Neuronal stem cell (in vitro differentiated cells): ENCODE measurements around the gene DTNBP1. TPM values are rescaled to one million over a fixed set of nuclear protein-coding genes. Genes with fewer than 3 reads are reported as not detected.

Experiments used
- DNase-seq: peaks from one replicate; pipeline ENCODE4 v3.0.0-alpha.2; 2013; ENCODE audit warnings: low spot score
- H2AFZ ChIP-seq: one replicate; pipeline ENCODE4 v1.6.1; 2013; ENCODE audit warnings: mild to moderate bottlenecking, low read length, inconsistent platforms
- H2AK5ac ChIP-seq: 2 replicates; pipeline ENCODE4 v1.6.1; 2013; ENCODE audit warnings: low read depth, mild to moderate bottlenecking, inconsistent platforms, low read length, moderate library complexity, mixed read lengths
- H2BK120ac ChIP-seq: 2 replicates; pipeline ENCODE4 v1.6.1; 2013; ENCODE audit warnings: low read depth, mild to moderate bottlenecking, inconsistent platforms, low read length, moderate library complexity, mixed read lengths
- H2BK12ac ChIP-seq: one replicate; pipeline ENCODE4 v1.6.1; 2013; ENCODE audit warnings: low read length, inconsistent platforms
- H2BK15ac ChIP-seq: 2 replicates; pipeline ENCODE4 v1.6.1; 2013; ENCODE audit warnings: mild to moderate bottlenecking, low read length, inconsistent platforms, mixed read lengths
- H2BK5ac ChIP-seq: one replicate; pipeline ENCODE4 v1.6.1; 2013; ENCODE audit warnings: inconsistent platforms, mild to moderate bottlenecking, low read length, moderate library complexity
- H3K14ac ChIP-seq: one replicate; pipeline ENCODE4 v1.6.1; 2013; ENCODE audit warnings: low read length, inconsistent platforms
- H3K18ac ChIP-seq: 2 replicates; pipeline ENCODE4 v1.6.1; 2013; ENCODE audit warnings: low read length, inconsistent platforms
- H3K23ac ChIP-seq: 2 replicates; pipeline ENCODE4 v1.6.1; 2013; ENCODE audit warnings: low read depth, mild to moderate bottlenecking, mixed read lengths, low read length, inconsistent platforms; ENCODE audit not compliant: poor library complexity
- H3K27ac ChIP-seq: replicated peaks from 3 replicates; pipeline ENCODE4 v1.5.1; 2013; ENCODE audit warnings: low read length, inconsistent platforms
- H3K27me3 ChIP-seq, 3 experiments: 2 replicates each; pipeline ENCODE4 v1.6.1; 2013; ENCODE audit warnings: low read length in 3 of 3, mild to moderate bottlenecking in 2 of 3, inconsistent platforms in 1 of 3, low read depth in 1 of 3, mixed read lengths in 1 of 3, moderate library complexity in 1 of 3; ENCODE audit not compliant: control insufficient read depth in 3 of 3, insufficient read depth in 3 of 3
- H3K36me3 ChIP-seq, 2 donors: replicated peaks in 1 of 2; 2 replicates each; pipeline ENCODE4 v1.6.1; 2013; ENCODE audit warnings: low read length in 2 of 2; ENCODE audit not compliant: control insufficient read depth in 2 of 2, insufficient read depth in 2 of 2
- H3K4ac ChIP-seq: 2 replicates; pipeline ENCODE4 v1.6.1; 2013; ENCODE audit warnings: inconsistent platforms, mild to moderate bottlenecking, low read length, moderate library complexity
- H3K4me1 ChIP-seq, 2 donors: 1 replicate in 1 of 2; 2 replicates in 1 of 2; pipeline ENCODE4 v1.6.1; 2013; ENCODE audit warnings: low read length in 2 of 2, low read depth in 1 of 2; ENCODE audit not compliant: control insufficient read depth in 2 of 2, insufficient read depth in 1 of 2
- H3K4me2 ChIP-seq: one replicate; pipeline ENCODE4 v1.6.1; 2013; ENCODE audit warnings: mild to moderate bottlenecking, low read length, inconsistent platforms; ENCODE audit not compliant: insufficient read depth, poor library complexity, severe bottlenecking
- H3K4me3 ChIP-seq, 2 donors: 2 replicates each; pipeline ENCODE4 v1.5.1; 2013; ENCODE audit warnings: low read length in 2 of 2, mild to moderate bottlenecking in 2 of 2, inconsistent platforms in 1 of 2, moderate library complexity in 1 of 2
- H3K79me1 ChIP-seq: one replicate; pipeline ENCODE4 v1.6.1; 2013; ENCODE audit warnings: low read depth, mild to moderate bottlenecking, inconsistent platforms, low read length, moderate library complexity
- H3K9ac ChIP-seq: one replicate; pipeline ENCODE4 v1.6.1; 2013; ENCODE audit warnings: mild to moderate bottlenecking, low read depth, low read length, inconsistent platforms; ENCODE audit not compliant: poor library complexity
- H3K9me3 ChIP-seq, 2 donors: replicated peaks in 1 of 2; 2 replicates each; pipeline versions ENCODE3 to v1.6.1; 2013; ENCODE audit warnings: low read length in 2 of 2, mild to moderate bottlenecking in 2 of 2, inconsistent platforms in 1 of 2, low read depth in 1 of 2, mixed read lengths in 1 of 2, moderate library complexity in 1 of 2; ENCODE audit not compliant: control insufficient read depth in 2 of 2, insufficient read depth in 1 of 2
- H4K8ac ChIP-seq: one replicate; pipeline ENCODE4 v1.6.1; 2013; ENCODE audit warnings: low read depth, mild to moderate bottlenecking, inconsistent platforms, low read length, moderate library complexity
- H4K91ac ChIP-seq: one replicate; pipeline ENCODE4 v1.6.1; 2013; ENCODE audit warnings: low read length, low read depth, mild to moderate bottlenecking, inconsistent platforms; ENCODE audit not compliant: poor library complexity
- WGBS, 2 donors: extraction: QIAGEN DNeasy Blood & Tissue Kit; methylation state at CpG; one replicate each; pipeline ENCODE4 v1.1.7; 2013; ENCODE audit warnings: missing lambda C conversion rate in 2 of 2, mixed read lengths in 1 of 2; ENCODE audit not compliant: insufficient read length in 2 of 2, insufficient replicate concordance in 1 of 2; ENCODE audit errors: extremely low coverage in 2 of 2; 5-methylcytosine and 5-hydroxymethylcytosine counted together
- polyA plus RNA-seq, 2 experiments: library from polyadenylated mRNA; stranded (reverse); fragments of 200-250 nt; gene quantifications; one replicate each; pipeline ENCODE4 v1.2.3, GENCODE V29; 2013

Gene DTNBP1, protein sequence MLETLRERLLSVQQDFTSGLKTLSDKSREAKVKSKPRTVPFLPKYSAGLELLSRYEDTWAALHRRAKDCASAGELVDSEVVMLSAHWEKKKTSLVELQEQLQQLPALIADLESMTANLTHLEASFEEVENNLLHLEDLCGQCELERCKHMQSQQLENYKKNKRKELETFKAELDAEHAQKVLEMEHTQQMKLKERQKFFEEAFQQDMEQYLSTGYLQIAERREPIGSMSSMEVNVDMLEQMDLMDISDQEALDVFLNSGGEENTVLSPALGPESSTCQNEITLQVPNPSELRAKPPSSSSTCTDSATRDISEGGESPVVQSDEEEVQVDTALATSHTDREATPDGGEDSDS
- polyA plus RNA-seq (2013, experiment 1 of 2): 18.1 TPM
- 17.7 TPM for polyA plus RNA-seq (2013, experiment 2 of 2)

DNA sequence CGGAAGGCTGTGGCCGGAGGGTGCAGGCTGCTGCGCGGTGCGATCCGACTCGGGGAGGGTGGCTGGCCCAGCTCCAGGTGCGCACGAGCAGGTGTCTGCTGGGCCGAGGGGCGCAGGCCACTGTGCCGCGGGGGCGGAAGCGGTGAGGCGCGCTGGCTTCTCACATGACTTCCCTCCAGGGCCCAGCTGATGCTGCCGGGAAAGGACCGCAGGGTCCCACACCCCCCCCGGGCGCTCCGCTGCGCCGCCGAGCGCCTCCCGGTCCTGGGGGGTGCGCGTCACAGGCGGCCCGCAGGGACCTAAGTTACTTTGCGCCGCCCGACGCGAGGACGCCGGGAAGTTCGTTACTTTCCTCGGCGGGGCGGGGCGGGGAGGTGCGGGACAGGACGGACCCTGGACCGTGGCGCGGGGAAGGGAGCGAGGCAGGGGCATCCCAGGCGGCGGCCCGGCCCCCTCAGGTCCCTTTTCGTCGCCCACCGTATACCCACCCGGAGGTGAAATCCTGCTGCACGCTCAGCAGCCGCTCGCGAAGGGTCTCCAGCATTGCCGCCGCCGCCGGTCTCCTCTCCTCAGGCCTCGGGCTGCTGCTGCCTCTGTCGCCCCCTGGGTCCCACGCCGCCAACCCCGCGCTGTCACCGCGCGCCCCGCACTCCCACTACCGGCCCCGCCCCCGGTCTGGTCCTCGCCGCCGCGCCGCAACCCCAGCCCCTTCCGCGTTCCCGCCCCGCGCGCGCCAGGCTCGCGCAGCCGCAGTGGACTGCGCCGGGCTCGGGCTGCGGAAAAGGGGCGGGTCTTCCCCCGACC is at the start of gene DTNBP1:
TSS of gene DTNBP1 (minus strand) at position 703 of the 804 bp plus-strand sequence. CDS start at position 544, 159 bp downstream.
- peak; percentile 75 for DNase-seq
- Histone ChIP-seq H2BK15ac (peak within 1 kb of the TSS; percentile 76), H2AK5ac (peak within 1 kb of the TSS; percentile 23), H3K4me1 (peaks cover 4 to 9% of the 10 kb centered on the region in 2 donors), H2BK5ac (peak within 1 kb of the TSS; percentile 1), H4K91ac (no peak within 1 kb of the TSS), H3K14ac (peak within 1 kb of the TSS; percentile 42), H3K36me3 (peaks cover 0 to 5% of the 10 kb centered on the region in 2 donors), H2AFZ (peak within 1 kb of the TSS; percentile 100), H3K9ac (peak within 1 kb of the TSS; percentile 91), H3K23ac (peak within 1 kb of the TSS; percentile 94), H3K4me2 (peak within 1 kb of the TSS; percentile 94), H3K18ac (peak within 1 kb of the TSS; percentile 88), H3K79me1 (peaks cover 1% of the 10 kb centered on the region), H3K4ac (no peak within 1 kb of the TSS), H3K27ac (no peak within 1 kb of the TSS), H2BK12ac (no peak within 1 kb of the TSS), H3K4me3 (peak within 1 kb of the TSS; percentile 88 to 90), H3K27me3 (peaks cover 0 to 20% (median 2%) of the 10 kb centered on the region in 3 experiments), H3K9me3 (no peaks in the 10 kb centered on the region), H2BK120ac (no peak within 1 kb of the TSS), H4K8ac (no peak within 1 kb of the TSS)
- WGBS, 2 donors: no CpG with 5 or more reads among the region's 98 CpGs

DNA sequence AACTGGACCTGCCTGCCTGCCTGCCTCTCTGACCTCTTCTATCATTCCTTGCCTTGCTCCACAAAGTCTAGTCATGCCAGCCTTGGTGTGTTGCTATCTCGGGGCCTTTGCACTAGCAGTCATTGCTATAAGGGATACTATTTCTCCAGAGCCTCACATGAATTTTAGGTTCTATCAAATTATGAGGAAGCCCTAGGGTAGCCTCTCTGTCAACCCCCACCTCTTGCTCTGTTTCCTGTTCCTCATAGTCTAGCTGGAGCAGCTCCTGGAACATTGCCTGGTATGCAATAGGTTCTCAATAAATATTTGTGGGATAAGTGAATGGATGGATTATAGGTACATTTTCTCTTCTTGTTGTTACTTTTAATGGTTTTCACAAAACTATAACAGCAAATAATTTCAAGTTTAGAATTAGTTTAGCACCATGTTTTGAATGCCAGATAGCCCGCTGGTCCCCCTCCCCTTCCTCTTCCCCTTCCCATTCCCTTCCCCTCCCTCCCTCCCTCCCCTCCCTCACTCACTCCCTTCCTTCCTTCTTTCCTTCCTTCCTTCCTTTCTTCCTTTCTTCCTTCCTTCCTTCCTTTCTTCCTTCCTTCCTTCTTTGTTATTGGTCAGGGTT is 46.9 kb upstream of the DTNBP1 start:
- Histone ChIP-seq H3K4me3 (no peak overlapping the region), H4K8ac (no peak overlapping the region), H3K9ac (no peak overlapping the region), H3K27ac (no peak overlapping the region), H4K91ac (no peak overlapping the region), H3K14ac (no peak overlapping the region), H3K4me1 (peaks cover 0 to 2% of the 10 kb centered on the region in 2 donors), H3K4ac (no peak overlapping the region), H3K79me1 (no peaks in the 10 kb centered on the region), H3K36me3 (no peaks in the 10 kb centered on the region), H3K4me2 (no peak overlapping the region), H3K27me3 (no peaks in the 10 kb centered on the region), H3K23ac (no peak overlapping the region), H2BK120ac (no peak overlapping the region), H3K9me3 (no peaks in the 10 kb centered on the region), H2AFZ (no peak overlapping the region), H3K18ac (no peak overlapping the region), H2BK5ac (no peak overlapping the region), H2BK15ac (no peak overlapping the region), H2BK12ac (no peak overlapping the region), H2AK5ac (no peak overlapping the region)
- no peak for DNase-seq
- no CpG with 5 or more reads among the region's 2 CpGs for WGBS, 2 donors

DNA sequence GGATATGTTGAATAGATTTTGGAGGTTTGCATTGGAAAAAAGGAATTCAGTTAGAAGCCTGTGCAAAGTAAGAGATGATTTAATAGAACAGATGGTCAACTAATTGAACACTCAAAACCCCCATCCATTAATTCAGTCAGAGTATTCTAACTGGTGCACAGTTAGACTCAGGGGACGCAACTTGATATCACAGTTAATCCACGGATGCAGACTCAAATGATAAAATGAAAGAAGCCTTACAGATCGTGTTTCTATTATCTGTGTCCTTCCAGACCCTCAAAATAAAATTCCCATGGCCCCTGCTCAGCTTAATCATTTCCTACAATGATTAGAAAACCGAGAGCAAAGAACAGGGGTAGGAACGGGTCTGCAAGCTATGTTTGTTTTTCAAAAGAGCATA is 45.4 kb upstream of the DTNBP1 start:
- Histone ChIP-seq H3K4ac (no peak overlapping the region), H3K23ac (no peak overlapping the region), H3K27ac (no peak overlapping the region), H2BK15ac (no peak overlapping the region), H4K8ac (no peak overlapping the region), H3K14ac (no peak overlapping the region), H3K18ac (no peak overlapping the region), H3K9ac (no peak overlapping the region), H4K91ac (no peak overlapping the region), H2BK5ac (no peak overlapping the region), H3K27me3 (no peaks in the 10 kb centered on the region), H2AFZ (no peak overlapping the region), H3K36me3 (no peaks in the 10 kb centered on the region), H3K4me1 (peaks cover 0 to 2% of the 10 kb centered on the region in 2 donors), H2AK5ac (no peak overlapping the region), H3K9me3 (no peaks in the 10 kb centered on the region), H3K4me3 (no peak overlapping the region), H3K79me1 (no peaks in the 10 kb centered on the region), H2BK120ac (no peak overlapping the region), H3K4me2 (no peak overlapping the region), H2BK12ac (no peak overlapping the region)
- DNase-seq: no peak
- WGBS, 2 donors: no CpG with 5 or more reads among the region's 5 CpGs
